Stimulated activated CD4-positive, alpha-beta T cell treated with anti-CD3 and anti-CD28 coated beads, Interleukin-4, amount 100 ng/mL, for 48 hours (primary cell): ENCODE measurements around the gene ALKBH7.

Source experiments
- DNase-seq, 2 donors: peaks; one replicate each; pipeline ENCODE4 v3.0.0-alpha.2; 2020; ENCODE audit warnings: low read depth in 2 of 2

The ALKBH7 gene

GRCh38 chr19:6424195-6424938 is 51.8 kb downstream of the ALKBH7 start, which contains the start of gene KHSRP:
Gene KHSRP (minus strand): TSS chr19:6424811. CDS start chr19:6424701, 110 bp downstream.
- DNase-seq, result peak in 1 of 2 donors; percentile 16
